ENCODE results near the gene TASL.

GRCh38 chrX:30618160-30618765, 40.7 kb upstream of the TASL start:
- no peak for TF ChIP-seq CTCF (IDR thresholded peaks at IDR 0.05; ENCODE audit: insufficient read depth, low read depth, low read length)
- no peak for TF ChIP-seq EZH2 (IDR thresholded peaks at IDR 0.05; ENCODE audit: insufficient read depth, low read length)
